H1 (cell line): ENCODE data around the gene RIT2. TPM values are rescaled to one million over a fixed set of nuclear protein-coding genes. Genes with fewer than 3 reads are reported as not detected.

ENCODE experiments used
- CTCF ChIA-PET: fragments of 300-600 bp; sonication (Branson Sonifier 250); formaldehyde crosslinking; loops from one replicate; lab custom pipeline; 2021; ENCODE audit not compliant: partially characterized antibody; lab: Charles Lee
- POLR2A ChIA-PET: fragments of 300-600 bp; sonication (Branson Sonifier 250); formaldehyde crosslinking; loops from one replicate; lab custom pipeline; 2021; ENCODE audit warnings: inconsistent platforms; ENCODE audit not compliant: partially characterized antibody; lab: Charles Lee
- DNase-seq, 2 experiments: peaks; one replicate each; pipeline versions ENCODE4 v3.0.0 to v3.0.0-alpha.2; 2010 to 2022; ENCODE audit warnings: low spot score in 2 of 2, low read depth in 1 of 2, mixed read lengths in 1 of 2
- FAIRE-seq: peaks from 2 replicates; lab custom pipeline; 2011; peaks lifted over from hg19 to GRCh38; lab: Jason Lieb, UNC
- H2AFZ ChIP-seq: 2 replicates; pipeline ENCODE4 v1.8.1; 2012; ENCODE audit warnings: low read length, inconsistent platforms
- H2AK5ac ChIP-seq: 2 replicates; pipeline ENCODE4 v1.6.1; 2013; ENCODE audit warnings: low read depth, low read length
- H2BK120ac ChIP-seq: replicated peaks from 2 replicates; pipeline ENCODE3; 2013; ENCODE audit warnings: low read depth, low read length, inconsistent platforms
- H2BK12ac ChIP-seq: 2 replicates; pipeline ENCODE4 v1.6.1; 2013; ENCODE audit warnings: low read depth, low read length
- H2BK15ac ChIP-seq: 2 replicates; pipeline ENCODE4 v1.6.1; 2013; ENCODE audit warnings: low read length
- H2BK20ac ChIP-seq: 2 replicates; pipeline ENCODE4 v1.6.1; 2013; ENCODE audit warnings: low read length
- H2BK5ac ChIP-seq: 2 replicates; pipeline ENCODE4 v1.6.1; 2013; ENCODE audit warnings: low read depth, low read length
- H3K14ac ChIP-seq: 2 replicates; pipeline ENCODE4 v1.6.1; 2013; ENCODE audit warnings: inconsistent platforms; ENCODE audit not compliant: insufficient read length
- H3K18ac ChIP-seq: 2 replicates; pipeline ENCODE4 v1.6.1; 2013; ENCODE audit warnings: low read length; ENCODE audit errors: extremely low read depth
- H3K23ac ChIP-seq: 2 replicates; pipeline ENCODE4 v1.6.1; 2013; ENCODE audit warnings: inconsistent platforms; ENCODE audit not compliant: insufficient read length
- H3K23me2 ChIP-seq: 2 replicates; pipeline ENCODE4 v1.6.1; 2013; ENCODE audit warnings: low read depth, low read length
- H3K27ac ChIP-seq: 2 replicates; pipeline ENCODE4 v1.6.1; 2011; ENCODE audit warnings: low read depth, low read length, inconsistent platforms
- H3K27me3 ChIP-seq, 4 experiments: replicated peaks in 1 of 4; 1 replicate in 1 of 4; 2 replicates in 3 of 4; pipeline versions ENCODE4 v1.6.1 to v1.8.1; 2011 to 2013; ENCODE audit warnings: low read length in 3 of 4, mild to moderate bottlenecking in 3 of 4, inconsistent platforms in 2 of 4, mixed read lengths in 2 of 4, moderate library complexity in 1 of 4; ENCODE audit not compliant: control insufficient read depth in 3 of 4, insufficient read depth in 3 of 4; ENCODE audit errors: extremely low read depth in 1 of 4
- H3K36me3 ChIP-seq, 4 experiments: 2 replicates each; pipeline versions ENCODE4 v1.6.1 to v1.8.1; 2011 to 2013; ENCODE audit warnings: mild to moderate bottlenecking in 4 of 4, low read length in 3 of 4, moderate library complexity in 2 of 4, control low read depth in 1 of 4, inconsistent platforms in 1 of 4; ENCODE audit not compliant: insufficient read depth in 4 of 4, control insufficient read depth in 2 of 4
- H3K4ac ChIP-seq: replicated peaks from 2 replicates; pipeline ENCODE3; 2013; ENCODE audit warnings: low read length, low read depth, mixed read lengths, inconsistent platforms; ENCODE audit not compliant: insufficient read length
- H3K4me1 ChIP-seq, 4 experiments: replicated peaks in 1 of 4; 1 replicate in 1 of 4; 2 replicates in 3 of 4; pipeline versions ENCODE4 v1.6.1 to v1.8.1; 2011 to 2013; ENCODE audit warnings: low read length in 3 of 4, inconsistent platforms in 2 of 4, mixed read lengths in 1 of 4; ENCODE audit not compliant: insufficient read depth in 4 of 4, control insufficient read depth in 3 of 4
- H3K4me2 ChIP-seq, 2 experiments: 2 replicates each; pipeline versions ENCODE4 v1.6.1 to v1.8.1; 2011 to 2013; ENCODE audit warnings: low read depth in 2 of 2, low read length in 2 of 2, control low read depth in 1 of 2, inconsistent platforms in 1 of 2, mild to moderate bottlenecking in 1 of 2; ENCODE audit not compliant: insufficient read depth in 1 of 2
- H3K4me3 ChIP-seq, 4 experiments: fragments of 200-600, 300-600 bp in 1 of 4; sonication (generic), shearing (Covaris generic), sonication (Bioruptor Twin) in 1 of 4; 2 replicates each; pipeline versions ENCODE4 v1.5.1 to v1.8.1; 2011 to 2016; ENCODE audit warnings: low read length in 4 of 4, low read depth in 3 of 4, control low read depth in 2 of 4, inconsistent platforms in 2 of 4, mild to moderate bottlenecking in 2 of 4, mixed read lengths in 1 of 4, moderate library complexity in 1 of 4; ENCODE audit not compliant: insufficient read depth in 2 of 4; ENCODE audit errors: extremely low read depth in 1 of 4
- H3K56ac ChIP-seq: replicated peaks from 2 replicates; pipeline ENCODE3; 2013; ENCODE audit warnings: low read depth, mild to moderate bottlenecking, mixed read lengths, low read length, inconsistent platforms; ENCODE audit not compliant: insufficient read length
- H3K79me1 ChIP-seq: 2 replicates; pipeline ENCODE4 v1.6.1; 2013; ENCODE audit warnings: low read depth, low read length, control low read depth
- H3K79me2 ChIP-seq, 2 experiments: 2 replicates each; pipeline versions ENCODE4 v1.6.1 to v1.8.1; 2012 to 2013; ENCODE audit warnings: low read length in 2 of 2, mild to moderate bottlenecking in 2 of 2, inconsistent platforms in 1 of 2; ENCODE audit not compliant: insufficient read depth in 2 of 2, control insufficient read depth in 1 of 2
- H3K9ac ChIP-seq, 4 experiments: replicated peaks in 1 of 4; 1 replicate in 1 of 4; 2 replicates in 3 of 4; pipeline versions ENCODE4 v1.6.1 to v1.8.1; 2011 to 2013; ENCODE audit warnings: low read depth in 3 of 4, low read length in 3 of 4, control low read depth in 2 of 4, mild to moderate bottlenecking in 2 of 4, moderate library complexity in 2 of 4, inconsistent platforms in 1 of 4; ENCODE audit errors: extremely low read depth in 1 of 4
- H3K9me3 ChIP-seq, 2 experiments: 2 replicates each; pipeline versions ENCODE4 v1.6.1 to v1.8.1; 2012 to 2013; ENCODE audit warnings: mild to moderate bottlenecking in 2 of 2, moderate library complexity in 2 of 2, control low read depth in 1 of 2, inconsistent platforms in 1 of 2, low read depth in 1 of 2, low read length in 1 of 2, mixed read lengths in 1 of 2; ENCODE audit not compliant: insufficient read depth in 2 of 2
- H4K20me1 ChIP-seq, 2 experiments: replicated peaks in 1 of 2; 2 replicates each; pipeline versions ENCODE3 to v1.8.1; 2011 to 2013; ENCODE audit warnings: inconsistent platforms in 2 of 2, low read length in 2 of 2, mild to moderate bottlenecking in 1 of 2; ENCODE audit not compliant: insufficient read depth in 2 of 2, control insufficient read depth in 1 of 2
- H4K5ac ChIP-seq: 2 replicates; pipeline ENCODE4 v1.6.1; 2013; ENCODE audit warnings: low read length, low read depth, mixed read lengths, inconsistent platforms; ENCODE audit not compliant: insufficient read length
- H4K8ac ChIP-seq: 2 replicates; pipeline ENCODE4 v1.8.0; 2013; ENCODE audit warnings: mild to moderate bottlenecking, moderate library complexity, low read length, inconsistent platforms; ENCODE audit not compliant: insufficient read depth; ENCODE audit errors: extremely low read depth
- H4K91ac ChIP-seq: replicated peaks from 2 replicates; pipeline ENCODE3; 2013; ENCODE audit warnings: low read length, mixed read lengths, inconsistent platforms; ENCODE audit not compliant: insufficient read length
- KDM5A ChIP-seq: fragments of 200-600 bp; IDR thresholded peaks from 2 replicates; pipeline ENCODE4 v1.7.1; 2012; ENCODE audit warnings: mild to moderate bottlenecking, low read length, inconsistent platforms, mixed read lengths
- RNF2 ChIP-seq: fragments of 200-900, 300-1000 bp; sonication (generic); IDR thresholded peaks from 2 replicates; pipeline ENCODE4 v1.7.1; 2016; ENCODE audit warnings: borderline replicate concordance, low read depth, mild to moderate bottlenecking, antibody characterized with exemption, low read length; ENCODE audit not compliant: poor library complexity, severe bottlenecking; ENCODE audit errors: missing control alignments
- WGBS, 2 experiments: shearing (Covaris generic) in 1 of 2; methylation state at CpG; one replicate each; pipeline versions ENCODE4 v1.1.6 to v1.1.7; 2013 to 2015; ENCODE audit warnings: low lambda C conversion rate in 2 of 2, mixed read lengths in 2 of 2, inconsistent platforms in 1 of 2, low coverage in 1 of 2, missing lambda C conversion rate in 1 of 2; ENCODE audit not compliant: insufficient replicate concordance in 2 of 2, insufficient coverage in 1 of 2, insufficient read length in 1 of 2; ENCODE audit errors: extremely low coverage in 1 of 2, missing lambda C conversion rate in 1 of 2; 5-methylcytosine and 5-hydroxymethylcytosine counted together
- polyA plus RNA-seq, 7 experiments: library from polyadenylated mRNA; depleted of rRNA in 3 of 7; stranded (reverse) in 5 of 7; unstranded in 2 of 7; fragments of >200 nt in 5 of 7; fragments of 200-250 nt in 2 of 7; gene quantifications; 1 replicate in 5 of 7; 2 replicates in 1 of 7; 4 replicates in 1 of 7; pipeline versions ENCODE4 v1.2.1 to v1.2.3, GENCODE V29; 2011 to 2013; ENCODE audit warnings: missing spikeins in 2 of 7, mixed read lengths in 2 of 7
- total RNA-seq: library from RNA; stranded (reverse); fragmentation: NEBNext Ultra II Directional; extraction: Animal tissue kit (Norgen Biotek cat#: 25700); gene quantifications from 2 replicates; pipeline ENCODE4 v1.2.1, GENCODE V29; 2021

RIT2 gene
- total and polyA plus RNA-seq, 2 of the 8 experiments (the other 6 are each of a cell fraction or from before 2014, with no cell fraction given): 0.67 to 3.2 TPM

GRCh38 chr18:43017622-43018021 is 97.9 kb downstream of the RIT2 start:
- Histone ChIP-seq H2BK15ac (no peak overlapping the region), H3K23me2 (no peaks in the 10 kb centered on the region), H4K20me1 (no peaks in the 10 kb centered on the region), H4K91ac (no peak overlapping the region), H3K18ac (no peak overlapping the region), H3K56ac (no peak overlapping the region), H2BK120ac (no peak overlapping the region), H2AFZ (peak overlapping the region; percentile 48; the same call in 1 of the 2 replicates), H4K5ac (no peak overlapping the region), H3K9ac (no peak overlapping the region), H3K27me3 (peaks cover 0 to 1% (median 0%) of the 10 kb centered on the region in 4 experiments; a peak in 1 of 7 replicates), H2BK20ac (no peak overlapping the region), H3K79me1 (no peaks in the 10 kb centered on the region), H3K36me3 (no peaks in the 10 kb centered on the region), H4K8ac (no peak overlapping the region), H3K9me3 (no peaks in the 10 kb centered on the region), H2BK5ac (no peak overlapping the region), H2BK12ac (no peak overlapping the region), H3K4me2 (no peak overlapping the region), H3K4me1 (no peaks in the 10 kb centered on the region), H3K4me3 (no peak overlapping the region), H3K79me2 (no peaks in the 10 kb centered on the region), H3K4ac (no peak overlapping the region), H3K23ac (no peak overlapping the region), H2AK5ac (no peak overlapping the region), H3K27ac (no peak overlapping the region), H3K14ac (no peak overlapping the region)
- DNase-seq (no peak), FAIRE-seq (no peak)
- ChIA-PET CTCF (no interaction called here), POLR2A (no interaction called here)
- WGBS, 2 experiments: 92% methylated on average over 1 of the region's 1 CpG; no CpG with 5 or more reads in 1 of the 2 experiments
- no peak for TF ChIP-seq RNF2
- no peak for TF ChIP-seq KDM5A
